Body of pancreas (tissue), 4 donors: ENCODE results near the gene ERBB2. TPM values are rescaled to one million over a fixed set of nuclear protein-coding genes. Genes with fewer than 3 reads are reported as not detected.

ENCODE experiments used
- ATAC-seq: fragments of 150-250 bp; one replicate; pipeline ENCODE4 v1.9.1; 2016
- DNase-seq, 4 donors: peaks; one replicate each; pipeline ENCODE4 v3.0.0-alpha.2; 2019
- H3K27ac ChIP-seq, 4 donors: fragments of 200-600 bp; sonication (generic); 1 replicate in 3 of 4; 2 replicates in 1 of 4; pipeline versions ENCODE4 v1.5.1 to v1.6.1; 2016 to 2019; ENCODE audit warnings: mild to moderate bottlenecking in 1 of 4, mixed read lengths in 1 of 4, moderate library complexity in 1 of 4
- H3K27me3 ChIP-seq, 2 donors: fragments of 200-600 bp; sonication (generic); one replicate each; pipeline ENCODE4 v1.6.0; 2016; ENCODE audit warnings: mild to moderate bottlenecking in 1 of 2
- H3K36me3 ChIP-seq, 2 donors: fragments of 200-600 bp; sonication (generic); replicated peaks in 1 of 2; 2 replicates each; pipeline ENCODE4 v1.5.1; 2016; ENCODE audit warnings: low read depth in 2 of 2; ENCODE audit not compliant: insufficient read depth in 1 of 2
- H3K4me1 ChIP-seq: fragments of 200-600 bp; sonication (generic); one replicate; pipeline ENCODE4 v1.6.0; 2016
- H3K4me3 ChIP-seq, 2 donors: fragments of 200-600 bp; sonication (generic); 1 replicate in 1 of 2; 2 replicates in 1 of 2; pipeline ENCODE4 v1.5.1; 2016 to 2019
- H3K9me3 ChIP-seq, 3 donors: fragments of 200-600 bp; sonication (generic); 1 replicate in 2 of 3; 2 replicates in 1 of 3; pipeline ENCODE4 v1.5.1; 2016
- CTCF ChIP-seq, 7 experiments: fragments of 450-650 bp in 4 of 7; fragments of 200-600 bp in 3 of 7; sonication (generic) in 3 of 7; IDR thresholded peaks; one replicate each; pipeline ENCODE4 v1.5.1; 2016 to 2019; ENCODE audit warnings: antibody characterized with exemption in 7 of 7
- POLR2A ChIP-seq, 3 donors: fragments of 450-650 bp; IDR thresholded peaks; one replicate each; pipeline ENCODE4 v1.6.1; 2016; ENCODE audit warnings: antibody characterized with exemption in 3 of 3, mild to moderate bottlenecking in 2 of 3
- WGBS, 2 donors: methylation state at CpG; one replicate each; pipeline ENCODE4 v1.1.5; 2017; 5-methylcytosine and 5-hydroxymethylcytosine counted together
- intact Hi-C: fragments of 100-400 bp; cut with DNase I; formaldehyde crosslinking; loops from one replicate; pipeline ENCODE4 v1.15.1; 2023
- total RNA-seq, 2 donors: library from RNA; depleted of rRNA; stranded (reverse); fragments of >200 nt; gene quantifications; one replicate each; pipeline ENCODE4 v1.1.0, GENCODE V29; 2016

Gene ERBB2
- total RNA-seq, 2 donors from 2014 or later = 52.4 to 65.3 TPM

- Histone ChIP-seq H3K27me3 (no peaks in the 10 kb centered on the region), H3K4me1 (peaks cover 15% of the 10 kb centered on the region), H3K9me3 (no peaks in the 10 kb centered on the region), H3K4me3 (no peak overlapping the region), H3K27ac (peak overlapping the region in 2 of 4 donors; percentile 31 to 39), H3K36me3 (peaks cover 0 to 11% of the 10 kb centered on the region in 2 donors)
- no peak for DNase-seq
- 88 to 92% methylated on average over 11 to 18 of the region's 18 CpGs for WGBS, 2 donors
- intact Hi-C loops = no loop called here
- ATAC-seq = no peak
- TF ChIP-seq POLR2A (IDR thresholded peaks at IDR 0.05) (no peak), CTCF (IDR thresholded peaks at IDR 0.05) (no peak)
These were observed 15.7 kb downstream of the ERBB2 start for GRCh38 chr17:39715375-39716072.

GRCh38 chr17:39716073-39716818 lies 16.4 kb downstream of the ERBB2 start:
- DNase-seq = no peak
- TF ChIP-seq CTCF (IDR thresholded peaks at IDR 0.05) = no peak
- TF ChIP-seq POLR2A (IDR thresholded peaks at IDR 0.05) = no peak
- WGBS, 2 donors = 72 to 78% methylated on average over 9 to 13 of the region's 15 CpGs
- Histone ChIP-seq H3K27me3 (no peaks in the 10 kb centered on the region), H3K9me3 (no peaks in the 10 kb centered on the region), H3K36me3 (peaks cover 0 to 11% of the 10 kb centered on the region in 2 donors), H3K4me1 (peaks cover 15% of the 10 kb centered on the region), H3K4me3 (no peak overlapping the region), H3K27ac (peak overlapping the region in 3 of 4 donors; percentile 31 to 41 (median 39))
- intact Hi-C loops = no loop called here
- peak; percentile 28 for ATAC-seq

- Histone ChIP-seq H3K27ac (peak overlapping the region in 3 of 4 donors; percentile 31 to 41 (median 39)), H3K27me3 (no peaks in the 10 kb centered on the region), H3K4me1 (peaks cover 15% of the 10 kb centered on the region), H3K4me3 (no peak overlapping the region), H3K9me3 (no peaks in the 10 kb centered on the region), H3K36me3 (peaks cover 0 to 8% of the 10 kb centered on the region in 2 donors)
- ATAC-seq (peak; percentile 56), DNase-seq (peak in 2 of 4 donors; percentile 35 to 45)
- no peak for TF ChIP-seq POLR2A (IDR thresholded peaks at IDR 0.05)
- no peak for TF ChIP-seq CTCF (IDR thresholded peaks at IDR 0.05)
- intact Hi-C loops = no loop called here
- 74 to 82% methylated on average over 11 of the region's 11 CpGs for WGBS, 2 donors
These were observed 17.1 kb downstream of the ERBB2 start for GRCh38 chr17:39716879-39717536.

- ATAC-seq (no peak), DNase-seq (no peak)
- Histone ChIP-seq H3K9me3 (no peaks in the 10 kb centered on the region), H3K36me3 (peaks cover 0 to 5% of the 10 kb centered on the region in 2 donors), H3K4me1 (peaks cover 15% of the 10 kb centered on the region), H3K27ac (no peak overlapping the region), H3K27me3 (no peaks in the 10 kb centered on the region), H3K4me3 (no peak overlapping the region)
- intact Hi-C loops = no loop called here
- TF ChIP-seq CTCF (IDR thresholded peaks at IDR 0.05) (no peak), POLR2A (IDR thresholded peaks at IDR 0.05) (no peak)
- 76 to 88% methylated on average over 6 of the region's 6 CpGs for WGBS, 2 donors
These were observed 17.8 kb downstream of the ERBB2 start for GRCh38 chr17:39717660-39718059.
